Umbilical cord (tissue), 2 donors: ENCODE results near the gene XRN1. TPM values are rescaled to one million over a fixed set of nuclear protein-coding genes. Genes with fewer than 3 reads are reported as not detected.

ENCODE experiments used
- DNase-seq: peaks from one replicate; pipeline ENCODE4 v3.0.0-alpha.2; 2015; ENCODE audit warnings: low spot score
- total RNA-seq: library from RNA; depleted of rRNA; stranded (reverse); fragments of >200 nt; gene quantifications from one replicate; pipeline ENCODE4 v1.2.3, GENCODE V29; 2014; ENCODE audit warnings: low replicate concordance; ENCODE audit not compliant: insufficient read depth

The XRN1 gene
- total RNA-seq, 1 donor from 2014 or later = 68.6 TPM

GRCh38 chr3:142273501-142273900 is 174.3 kb downstream of the XRN1 start:
- no peak for DNase-seq

GRCh38 chr3:142272200-142272891 is 175.5 kb downstream of the XRN1 start:
- DNase-seq = no peak

GRCh38 chr3:142270407-142270806 is 177.4 kb downstream of the XRN1 start:
- DNase-seq = no peak

- DNase-seq = no peak
These were observed 178.1 kb downstream of the XRN1 start for GRCh38 chr3:142269767-142270166.

GRCh38 chr3:142268426-142268825 is 179.4 kb downstream of the XRN1 start:
- no peak for DNase-seq

- no peak for DNase-seq
These were observed 180.6 kb downstream of the XRN1 start for GRCh38 chr3:142267269-142267668.

GRCh38 chr3:142263112-142263511 is 184.7 kb downstream of the XRN1 start:
- DNase-seq = no peak

- no peak for DNase-seq
These were observed 188.5 kb downstream of the XRN1 start for GRCh38 chr3:142259359-142259758.

GRCh38 chr3:142256712-142257333 is 191.0 kb downstream of the XRN1 start:
- DNase-seq = no peak

Other genes with a start within 250 kb of the XRN1 start
- gene GK5, start 222.5 kb downstream of the XRN1 start, total RNA-seq = 37.8 TPM
- 16.6 TPM for gene ATR, start 130.7 kb upstream of the XRN1 start, total RNA-seq
- 1.2 TPM for gene PLS1, start 148.4 kb upstream of the XRN1 start, total RNA-seq